NCI-H345 (cell line): ENCODE measurements around the gene MDP1.
"Not testable (repeated sequence)": the region's sequence is repeated elsewhere in the genome, so short reads cannot be mapped to it uniquely, and the experiment has no call there.

ENCODE experiments used
- DNase-seq: peaks from one replicate; lab custom pipeline; 2025; lab: John Stamatoyannopoulos, UW

MDP1 gene

GRCh38 chr14:24250354-24250753, 34.5 kb upstream of the MDP1 start:
- DNase-seq: no peak

- DNase-seq: no peak
Measured at GRCh38 chr14:24249230-24250021, 33.6 kb upstream of the MDP1 start.

- DNase-seq: no peak
Measured at GRCh38 chr14:24247422-24247821, 31.6 kb upstream of the MDP1 start.

GRCh38 chr14:24246765-24247212, 30.9 kb upstream of the MDP1 start:
- no peak for DNase-seq

- not testable (repeated sequence) for DNase-seq
Measured at GRCh38 chr14:24245350-24245749, 29.5 kb upstream of the MDP1 start.

GRCh38 chr14:24243336-24243836, 27.5 kb upstream of the MDP1 start:
- DNase-seq: no peak

- DNase-seq: peak; percentile 96
Measured at GRCh38 chr14:24241829-24242443, 26.1 kb upstream of the MDP1 start.

GRCh38 chr14:24240110-24240918, 24.4 kb upstream of the MDP1 start:
- no peak for DNase-seq

GRCh38 chr14:24238527-24239037, 22.7 kb upstream of the MDP1 start:
- DNase-seq: no peak

- DNase-seq: no peak
Measured at GRCh38 chr14:24238123-24238522, 22.3 kb upstream of the MDP1 start.

- no peak for DNase-seq
Measured at GRCh38 chr14:24237463-24237955, 21.6 kb upstream of the MDP1 start.

GRCh38 chr14:24236689-24237462, 21.0 kb upstream of the MDP1 start:
- DNase-seq: no peak

- DNase-seq: no peak
Measured at GRCh38 chr14:24235804-24236688, 20.2 kb upstream of the MDP1 start.

- no peak for DNase-seq
Measured at GRCh38 chr14:24234095-24235005, 18.5 kb upstream of the MDP1 start.

- DNase-seq: no peak
Measured at GRCh38 chr14:24233538-24233866, 17.6 kb upstream of the MDP1 start.

GRCh38 chr14:24232645-24233537, 17.0 kb upstream of the MDP1 start, which contains the start of gene GMPR2:
Gene GMPR2 (plus strand): TSS chr14:24232929. CDS start chr14:24233254, 325 bp downstream.
- peak; percentile 31 for DNase-seq

GRCh38 chr14:24232121-24232644, 16.3 kb upstream of the MDP1 start, which contains the start of gene NEDD8:
Gene NEDD8 (minus strand): TSS chr14:24232367. CDS start chr14:24232267, 100 bp downstream.
- peak; percentile 85 for DNase-seq
